K562 (cell line): ENCODE results near the gene MAST4. TPM values are rescaled to one million over a fixed set of nuclear protein-coding genes. Genes with fewer than 3 reads are reported as not detected.

Experiments
- ATAC-seq: fragments of 200-7000 bp; cut with Tn5 transposase; 3 replicates; pipeline ENCODE4 v1.9.1; 2020; ENCODE audit warnings: moderate library complexity
- BruUV-seq: library from RNA; stranded (reverse); fragments of 400-500 nt; replicated peaks from 2 replicates; lab custom pipeline; 2021; lab: Mats Ljungman, UMichigan
- CTCF ChIA-PET: fragments of 300-600 bp; formaldehyde crosslinking; extraction: SDS; loops from one replicate; lab custom pipeline; 2021; ENCODE audit warnings: low intra/inter-chr PET ratio; lab: Yijun Ruan, JAX
- POLR2A ChIA-PET: fragments of 300-600, 350-650 bp; sonication (Branson Sonifier 250); formaldehyde crosslinking; extraction: SDS; loops from one replicate; lab custom pipeline; 2021; ENCODE audit warnings: antibody characterized with exemption, inconsistent platforms; lab: Yijun Ruan, JAX
- DNase-seq, 4 experiments: peaks; one replicate each; pipeline versions ENCODE4 v3.0.0 to v3.0.0-alpha.2; 2011 to 2018; ENCODE audit warnings: low spot score in 3 of 4, mixed read lengths in 3 of 4; ENCODE audit errors: extremely low read depth in 1 of 4
- FAIRE-seq: peaks from 2 replicates; lab custom pipeline; 2011; peaks lifted over from hg19 to GRCh38; lab: Jason Lieb, UNC
- H2AFZ ChIP-seq: 2 replicates; pipeline ENCODE4 v1.6.0; 2011; ENCODE audit warnings: low read depth, low read length, control low read depth, inconsistent platforms
- H3K27ac ChIP-seq: fragments of 200-600 bp; 3 replicates; pipeline ENCODE4 v1.8.0; 2011; ENCODE audit warnings: low read depth, mild to moderate bottlenecking, control low read depth, inconsistent platforms, low read length, moderate library complexity, mixed read lengths; ENCODE audit errors: extremely low read depth
- H3K27me3 ChIP-seq, 2 experiments: fragments of 300-600 bp in 1 of 2; 2 replicates in 1 of 2; 3 replicates in 1 of 2; pipeline versions ENCODE4 v1.6.0 to v1.8.0; 2011; ENCODE audit warnings: inconsistent platforms in 2 of 2, low read length in 2 of 2, mild to moderate bottlenecking in 1 of 2, mixed read lengths in 1 of 2, moderate library complexity in 1 of 2; ENCODE audit not compliant: control insufficient read depth in 2 of 2, insufficient read depth in 2 of 2
- H3K36me3 ChIP-seq: fragments of 300-600 bp; 3 replicates; pipeline ENCODE4 v1.8.0; 2011; ENCODE audit warnings: mild to moderate bottlenecking, low read length, inconsistent platforms; ENCODE audit not compliant: control insufficient read depth, insufficient read depth
- H3K4me1 ChIP-seq, 2 experiments: fragments of 200-600 bp in 1 of 2; replicated peaks in 1 of 2; 2 replicates in 1 of 2; 3 replicates in 1 of 2; pipeline versions ENCODE4 v1.5.1 to v1.8.0; 2011; ENCODE audit warnings: inconsistent platforms in 2 of 2, low read length in 2 of 2, mild to moderate bottlenecking in 1 of 2, mixed read lengths in 1 of 2, moderate library complexity in 1 of 2; ENCODE audit not compliant: control insufficient read depth in 2 of 2, insufficient read depth in 2 of 2
- H3K4me2 ChIP-seq: 2 replicates; pipeline ENCODE4 v1.6.1; 2011; ENCODE audit warnings: low read length, control low read depth, inconsistent platforms, mixed read lengths; ENCODE audit not compliant: insufficient read depth
- H3K4me3 ChIP-seq: fragments of 200-600 bp; sonication (generic), shearing (Covaris generic); 2 replicates; pipeline ENCODE4 v1.5.1; 2016; ENCODE audit warnings: control low read depth, inconsistent platforms
- H3K79me2 ChIP-seq: fragments of 200-600 bp; 3 replicates; pipeline ENCODE4 v1.8.0; 2011; ENCODE audit warnings: low read length, inconsistent platforms; ENCODE audit not compliant: control insufficient read depth, insufficient read depth
- H3K9ac ChIP-seq, 2 experiments: 2 replicates each; pipeline versions ENCODE4 v1.6.0 to v1.6.1; 2011; ENCODE audit warnings: low read depth in 2 of 2, low read length in 2 of 2, control low read depth in 1 of 2, inconsistent platforms in 1 of 2, mild to moderate bottlenecking in 1 of 2, mixed read lengths in 1 of 2; ENCODE audit not compliant: insufficient read depth in 1 of 2
- H3K9me1 ChIP-seq: one replicate; pipeline ENCODE4 v1.6.0; 2011; ENCODE audit warnings: inconsistent platforms, mild to moderate bottlenecking, low read length, moderate library complexity; ENCODE audit not compliant: control insufficient read depth, insufficient read depth
- H3K9me3 ChIP-seq: replicated peaks from 2 replicates; pipeline ENCODE4 v1.5.1; 2011; ENCODE audit warnings: low read depth, low read length, inconsistent platforms; ENCODE audit not compliant: control insufficient read depth, insufficient read depth
- H4K20me1 ChIP-seq: replicated peaks from 2 replicates; pipeline ENCODE4 v1.6.1; 2011; ENCODE audit warnings: low read length, inconsistent platforms, mixed read lengths; ENCODE audit not compliant: control insufficient read depth, insufficient read depth
- FOXA3 ChIP-seq, 2 experiments: fragments of 450-650 bp in 1 of 2; sonication (generic) in 1 of 2; formaldehyde crosslinking; IDR thresholded peaks in 1 of 2; conservative IDR thresholded peaks in 1 of 2; 2 replicates each; pipeline versions ENCODE4 v1.4.0 to v1.8.0; 2020 to 2022; ENCODE audit warnings: mild to moderate bottlenecking in 2 of 2, missing genetic modification reagents in 1 of 2
- HIVEP1 ChIP-seq: fragments of 250-450 bp; sonication (Bioruptor Pico); IDR thresholded peaks from 2 replicates; pipeline ENCODE4 v1.4.0; 2020; ENCODE audit warnings: mild to moderate bottlenecking
- HMG20B ChIP-seq: fragments of 250-450 bp; sonication (Bioruptor Pico); IDR thresholded peaks from 2 replicates; pipeline ENCODE4 v1.5.0; 2021; ENCODE audit warnings: mild to moderate bottlenecking
- KLF16 ChIP-seq: IDR thresholded peaks from 2 replicates; pipeline ENCODE4 v1.6.1; 2016; ENCODE audit warnings: antibody characterized with exemption
- MCM5 ChIP-seq: fragments of 450-650 bp; IDR thresholded peaks from 2 replicates; pipeline ENCODE4 v1.6.1; 2016; ENCODE audit warnings: low read depth
- PHF21A ChIP-seq: fragments of 450-650 bp; IDR thresholded peaks from 2 replicates; pipeline ENCODE4 v1.6.1; 2017; ENCODE audit warnings: low read depth, borderline replicate concordance
- SRSF1 ChIP-seq: fragments of 200-400 bp; formaldehyde crosslinking; IDR thresholded peaks from 2 replicates; pipeline ENCODE4 v1.6.1; 2017; ENCODE audit warnings: mild to moderate bottlenecking, low read depth, low read length, moderate library complexity
- ZNF197 ChIP-seq: fragments of 200-800 bp; sonication (Bioruptor generic); IDR thresholded peaks from 2 replicates; pipeline ENCODE4 v1.6.1; 2016; ENCODE audit warnings: low read depth, missing genetic modification characterization, missing compliant biosample characterization
- ZNF609 ChIP-seq: sonication (generic); formaldehyde crosslinking; IDR thresholded peaks from 2 replicates; pipeline ENCODE4 v1.8.1; 2023; ENCODE audit warnings: missing genetic modification reagents, mild to moderate bottlenecking, borderline replicate concordance
- WGBS: fragments of 100-300 bp; shearing (Covaris generic); methylation state at CpG from one replicate; pipeline ENCODE4 v1.1.6; 2016; ENCODE audit warnings: low coverage, mixed read lengths; ENCODE audit not compliant: insufficient coverage; ENCODE audit errors: missing lambda C conversion rate; 5-methylcytosine and 5-hydroxymethylcytosine counted together
- in situ Hi-C: fragments of 300-500 bp; cut with MboI; formaldehyde crosslinking; loops from 4 replicates; pipeline ENCODE4 v1.15.0; 2018; ENCODE audit warnings: inconsistent platforms, mixed read lengths
- intact Hi-C: fragments of 100-400 bp; cut with micrococcal nuclease; formaldehyde crosslinking; loops from 2 replicates; pipeline ENCODE4 v1.14.2; 2022
- polyA plus RNA-seq, 8 experiments: library from polyadenylated mRNA; depleted of rRNA in 4 of 8; stranded (reverse) in 5 of 8; unstranded in 3 of 8; fragments of >200 nt; fragmentation: Nextera tagmentation in 2 of 8; fragmentation: Illumina TruSeq in 1 of 8; extraction: Ambion mirVana in 2 of 8; extraction: Trizol in 1 of 8; gene quantifications; 2 replicates each; pipeline versions ENCODE4 v1.2.1 to v1.2.3, GENCODE V29; 2011 to 2014; ENCODE audit warnings: inconsistent platforms in 1 of 8, missing spikeins in 1 of 8
- total RNA-seq, 7 experiments: library from RNA; depleted of rRNA in 6 of 7; stranded (reverse); fragments of >200 nt in 6 of 7; fragmentation: Illumina TruSeq in 2 of 7; extraction: Trizol in 2 of 7; gene quantifications; 2 replicates each; pipeline versions ENCODE4 v1.2.1 to v1.2.3, GENCODE V29; 2011 to 2021; ENCODE audit warnings: low replicate concordance in 1 of 7
- TF ChIP-seq, protein P1 (sequence below): fragments of 250-450 bp; sonication (Bioruptor Pico); IDR thresholded peaks from 2 replicates; pipeline ENCODE4 v1.5.0; 2021; ENCODE audit warnings: mild to moderate bottlenecking, moderate library complexity

The MAST4 gene
- total and polyA plus RNA-seq, 9 of the 15 experiments (the other 6 are each of a cell fraction or from before 2014, with no cell fraction given), result 0.88 to 10.1 (median 5.2) TPM

DNA sequence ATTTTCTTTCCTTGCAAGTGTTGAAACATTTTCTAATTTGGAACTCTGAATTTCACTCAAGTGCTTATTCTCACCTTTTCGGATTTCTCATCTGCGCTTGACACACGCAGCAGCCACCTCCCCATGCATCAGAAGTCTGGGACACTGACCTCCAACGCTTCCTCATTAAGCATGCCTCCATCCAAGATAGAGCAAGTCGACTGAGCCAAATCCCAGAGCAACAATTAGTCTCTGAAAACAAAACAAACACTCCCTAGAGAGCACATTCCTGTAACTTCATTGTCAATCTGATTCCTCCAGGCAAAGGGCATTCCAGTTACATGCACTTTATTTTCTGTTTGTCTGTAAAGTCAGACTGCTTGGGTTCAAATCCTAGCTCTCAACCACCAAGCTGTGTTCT is 594.7 kb downstream of the MAST4 start:
- Histone ChIP-seq H3K4me2 (no peak overlapping the region), H3K9ac (no peak overlapping the region), H3K4me3 (no peak overlapping the region), H3K4me1 (no peaks in the 10 kb centered on the region), H4K20me1 (no peaks in the 10 kb centered on the region; the same call in 1 of the 2 replicates), H3K36me3 (no peaks in the 10 kb centered on the region), H3K79me2 (no peaks in the 10 kb centered on the region), H3K9me3 (no peaks in the 10 kb centered on the region), H3K27ac (no peak overlapping the region), H3K9me1 (no peaks in the 10 kb centered on the region), H2AFZ (no peak overlapping the region), H3K27me3 (peaks cover 9 to 11% of the 10 kb centered on the region in 2 experiments; a peak in 3 of 5 replicates)
- ATAC-seq (no peak), DNase-seq (no peak), FAIRE-seq (no peak)
- CTCF ChIA-PET, result no interaction called here
- in situ Hi-C loops, result no loop called here
- no TSS peak for BruUV-seq
- intact Hi-C loops, result no loop called here
- POLR2A ChIA-PET, result no interaction called here
- 6% methylated on average over 5 of the region's 5 CpGs for WGBS
- TF ChIP-seq HMG20B (CRISPR knock-in tag) (no peak), SRSF1 (no peak), MCM5 (no peak), PHF21A (no peak), KLF16 (no peak), FOXA3 (CRISPR knock-in tag; conservative IDR thresholded peaks at IDR 0.05 in 1 of 2, IDR thresholded peaks at IDR 0.05 in 1 of 2) (no peak), ZNF609 (no peak), HIVEP1 (CRISPR knock-in tag) (no peak), ZNF197 (CRISPR knock-in tag) (no peak)
- TF ChIP-seq, protein P1, sequence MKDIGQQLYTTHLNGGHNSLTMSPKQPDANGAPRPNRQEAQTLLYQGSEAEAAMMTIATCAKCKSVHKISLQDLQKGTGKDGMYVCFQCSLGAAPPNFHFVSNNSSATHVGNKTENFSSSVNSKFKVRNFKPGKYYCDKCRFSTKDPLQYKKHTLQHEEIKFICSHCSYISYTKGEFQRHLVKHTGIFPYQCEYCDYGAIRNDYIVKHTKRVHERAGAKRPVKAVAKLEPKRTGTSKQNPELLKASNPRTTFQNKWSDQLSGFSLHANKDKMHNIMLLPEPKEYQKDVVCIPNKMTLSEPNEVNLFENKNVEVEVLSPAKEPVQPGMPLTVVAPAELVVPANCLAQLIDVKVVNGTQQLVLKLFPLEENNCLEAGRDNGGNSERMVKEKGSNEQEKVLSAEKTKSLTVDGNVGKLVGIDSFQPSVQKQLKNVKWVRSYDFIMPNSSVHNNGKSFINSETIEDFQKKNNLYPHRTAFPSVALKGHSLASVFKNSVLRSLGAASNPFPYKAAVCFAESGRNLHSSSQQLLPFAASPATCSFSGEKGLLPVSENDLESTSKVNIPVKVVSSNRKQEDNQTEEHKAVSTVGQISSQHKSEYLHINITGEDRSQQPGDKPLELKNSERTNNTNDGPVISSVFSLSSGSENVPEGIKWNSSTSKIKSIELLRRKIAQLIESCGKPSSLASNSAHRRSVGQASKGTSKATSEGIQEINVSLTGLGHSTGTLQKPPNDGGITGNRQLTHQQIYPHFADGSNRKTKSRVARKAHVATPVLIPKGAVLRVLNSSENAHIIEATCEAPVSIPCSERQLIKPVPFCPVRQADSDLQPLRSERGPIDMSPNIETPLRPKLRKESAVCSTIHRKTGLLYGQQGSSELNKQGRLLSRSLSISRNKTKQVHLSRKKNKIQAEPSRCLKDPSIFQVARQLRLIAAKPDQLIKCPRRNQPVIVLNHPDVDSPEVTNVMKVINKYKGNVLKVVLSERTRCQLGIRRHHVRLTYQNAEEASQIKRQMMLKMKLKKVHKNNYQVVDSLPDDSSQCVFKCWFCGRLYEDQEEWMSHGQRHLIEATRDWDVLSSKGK, result no peak
